ENCODE data around the gene ACAD11. TPM values are rescaled to one million over a fixed set of nuclear protein-coding genes. Genes with fewer than 3 reads are reported as not detected.

Gene ACAD11
- total RNA-seq, 1 donor from 2014 or later, result 10.7 TPM

- H3K27ac ChIP-seq, result no peak overlapping the region
- intact Hi-C loops (cut with DNase I), result no loop called here
These were observed 22.6 kb upstream of the ACAD11 start for GRCh38 chr3:132682201-132682600.

GRCh38 chr3:132681421-132681820 is 21.8 kb upstream of the ACAD11 start:
- no peak overlapping the region for H3K4me3 ChIP-seq
- no peak for TF ChIP-seq CTCF (IDR thresholded peaks at IDR 0.05)
- intact Hi-C loops (cut with DNase I), result no loop called here
- no peak overlapping the region for H3K27ac ChIP-seq
- no peaks in the 10 kb centered on the region for H3K9me3 ChIP-seq
- DNase-seq (ENCODE audit: low spot score in 2 of 2), result no peak
- H3K36me3 ChIP-seq, result peaks cover 60 to 72% of the 10 kb centered on the region in 2 donors
- no peaks in the 10 kb centered on the region for H3K4me1 ChIP-seq
- H3K27me3 ChIP-seq, result no peaks in the 10 kb centered on the region

More at GRCh38 chr3:132682201-132682600, 22.6 kb upstream of the ACAD11 start:
- TF ChIP-seq CTCF (IDR thresholded peaks at IDR 0.05), result no peak
- H3K9me3 ChIP-seq, result no peaks in the 10 kb centered on the region
- no peaks in the 10 kb centered on the region for H3K4me1 ChIP-seq
- no peak overlapping the region for H3K4me3 ChIP-seq
- H3K36me3 ChIP-seq, result peaks cover 63 to 70% of the 10 kb centered on the region in 2 donors
- H3K27me3 ChIP-seq, result no peaks in the 10 kb centered on the region
- DNase-seq (ENCODE audit: low spot score in 2 of 2), result no peak

- no peaks in the 10 kb centered on the region for H3K4me1 ChIP-seq
- DNase-seq (ENCODE audit: low spot score in 2 of 2), result no peak
- no peaks in the 10 kb centered on the region for H3K27me3 ChIP-seq
- intact Hi-C loops (cut with DNase I), result no loop called here
- no peak overlapping the region for H3K27ac ChIP-seq
- no peaks in the 10 kb centered on the region for H3K9me3 ChIP-seq
- no peak overlapping the region for H3K4me3 ChIP-seq
- TF ChIP-seq CTCF (IDR thresholded peaks at IDR 0.05), result no peak
- peaks cover 54 to 71% of the 10 kb centered on the region in 2 donors for H3K36me3 ChIP-seq
These were observed 20.3 kb upstream of the ACAD11 start for GRCh38 chr3:132679911-132680310.

- Histone ChIP-seq H3K27ac (no peak overlapping the region), H3K4me1 (no peaks in the 10 kb centered on the region), H3K27me3 (no peaks in the 10 kb centered on the region), H3K36me3 (peaks cover 46 to 80% of the 10 kb centered on the region in 2 donors), H3K9me3 (no peaks in the 10 kb centered on the region), H3K4me3 (no peak overlapping the region)
- TF ChIP-seq CTCF (IDR thresholded peaks at IDR 0.05), result no peak
- no peak for DNase-seq (ENCODE audit: low spot score in 2 of 2)
- intact Hi-C loops (cut with DNase I), result no loop called here
These were observed 15.8 kb upstream of the ACAD11 start for GRCh38 chr3:132675408-132675807.

- Histone ChIP-seq H3K9me3 (no peaks in the 10 kb centered on the region), H3K4me3 (no peak overlapping the region), H3K27me3 (no peaks in the 10 kb centered on the region), H3K27ac (peak overlapping the region in 1 of 2 donors; percentile 11), H3K36me3 (peaks cover 21 to 36% of the 10 kb centered on the region in 2 donors), H3K4me1 (no peaks in the 10 kb centered on the region)
- intact Hi-C loops (cut with DNase I), result no loop called here
- no peak for TF ChIP-seq CTCF (IDR thresholded peaks at IDR 0.05)
- DNase-seq (ENCODE audit: low spot score in 2 of 2), result no peak
These were observed 9.7 kb upstream of the ACAD11 start for GRCh38 chr3:132669256-132669777.

Measured in ascending aorta (tissue), 2 donors.